ENCODE measurements around the gene MGAT3. TPM values are rescaled to one million over a fixed set of nuclear protein-coding genes. Genes with fewer than 3 reads are reported as not detected.

The MGAT3 gene
- total RNA-seq, 2 experiments from 2014 or later, result 0.17 TPM; not detected in 1

DNA sequence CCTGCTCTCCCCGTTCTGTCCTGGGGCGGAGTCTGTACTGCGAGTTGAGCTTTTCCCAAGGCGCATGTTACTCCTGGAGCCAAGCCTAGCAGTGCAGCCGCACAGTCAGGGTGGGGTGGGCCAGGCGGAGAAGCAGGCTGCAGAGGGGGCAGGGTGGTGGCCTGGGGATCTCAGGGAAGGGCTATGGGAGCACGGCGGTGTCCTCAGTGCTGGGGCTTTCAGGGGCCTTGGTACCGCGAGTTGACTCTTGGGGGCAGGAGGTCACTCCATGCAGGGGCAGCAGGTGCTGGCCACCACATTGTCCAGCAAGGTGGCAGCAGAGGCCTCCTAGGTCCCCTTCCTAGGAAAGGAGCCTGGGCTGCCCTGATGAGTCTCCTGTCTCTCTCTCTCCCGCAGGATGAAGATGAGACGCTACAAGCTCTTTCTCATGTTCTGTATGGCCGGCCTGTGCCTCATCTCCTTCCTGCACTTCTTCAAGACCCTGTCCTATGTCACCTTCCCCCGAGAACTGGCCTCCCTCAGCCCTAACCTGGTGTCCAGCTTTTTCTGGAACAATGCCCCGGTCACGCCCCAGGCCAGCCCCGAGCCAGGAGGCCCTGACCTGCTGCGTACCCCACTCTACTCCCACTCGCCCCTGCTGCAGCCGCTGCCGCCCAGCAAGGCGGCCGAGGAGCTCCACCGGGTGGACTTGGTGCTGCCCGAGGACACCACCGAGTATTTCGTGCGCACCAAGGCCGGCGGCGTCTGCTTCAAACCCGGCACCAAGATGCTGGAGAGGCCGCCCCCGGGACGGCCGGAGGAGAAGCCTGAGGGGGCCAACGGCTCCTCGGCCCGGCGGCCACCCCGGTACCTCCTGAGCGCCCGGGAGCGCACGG, 30.4 kb downstream of the MGAT3 start:
- H3K27ac ChIP-seq (ENCODE audit: low read depth in 1 of 2, low read length in 2 of 2), result no peak overlapping the region
- Mint-ChIP-seq H3K9me3 (no peaks in the 10 kb centered on the region), H3K27me3 (no peaks in the 10 kb centered on the region), H3K4me3 (no peak overlapping the region), H3K27ac (no peak overlapping the region), H3K36me3 (ENCODE audit: low read depth) (no peaks in the 10 kb centered on the region), H3K4me1 (ENCODE audit: low read depth) (peaks cover 6% of the 10 kb centered on the region)
- no peaks in the 10 kb centered on the region for H3K36me3 ChIP-seq (ENCODE audit: insufficient read depth, low read length)
- H3K4me3 ChIP-seq (ENCODE audit: low read length), result no peak overlapping the region
- no peaks in the 10 kb centered on the region for H3K9me3 ChIP-seq (ENCODE audit: control insufficient read depth in 1 of 2, insufficient read depth in 1 of 2, low read length in 2 of 2)
- H3K4me1 ChIP-seq (ENCODE audit: insufficient read depth, low read length), result peaks cover 15% of the 10 kb centered on the region
- TF ChIP-seq CTCF (IDR thresholded peaks at IDR 0.05), result no peak
- DNase-seq (no peak), ATAC-seq (ENCODE audit: poor library complexity) (no peak)
- POLR2A ChIA-PET, result no interaction called here
- intact Hi-C loops (cut with DNase I, micrococcal nuclease), result no loop called here
- CTCF ChIA-PET, result no interaction called here
- H3K27me3 ChIP-seq (ENCODE audit: control insufficient read depth in 1 of 2, insufficient read depth in 2 of 2, low read length in 2 of 2), result no peaks in the 10 kb centered on the region

DNA sequence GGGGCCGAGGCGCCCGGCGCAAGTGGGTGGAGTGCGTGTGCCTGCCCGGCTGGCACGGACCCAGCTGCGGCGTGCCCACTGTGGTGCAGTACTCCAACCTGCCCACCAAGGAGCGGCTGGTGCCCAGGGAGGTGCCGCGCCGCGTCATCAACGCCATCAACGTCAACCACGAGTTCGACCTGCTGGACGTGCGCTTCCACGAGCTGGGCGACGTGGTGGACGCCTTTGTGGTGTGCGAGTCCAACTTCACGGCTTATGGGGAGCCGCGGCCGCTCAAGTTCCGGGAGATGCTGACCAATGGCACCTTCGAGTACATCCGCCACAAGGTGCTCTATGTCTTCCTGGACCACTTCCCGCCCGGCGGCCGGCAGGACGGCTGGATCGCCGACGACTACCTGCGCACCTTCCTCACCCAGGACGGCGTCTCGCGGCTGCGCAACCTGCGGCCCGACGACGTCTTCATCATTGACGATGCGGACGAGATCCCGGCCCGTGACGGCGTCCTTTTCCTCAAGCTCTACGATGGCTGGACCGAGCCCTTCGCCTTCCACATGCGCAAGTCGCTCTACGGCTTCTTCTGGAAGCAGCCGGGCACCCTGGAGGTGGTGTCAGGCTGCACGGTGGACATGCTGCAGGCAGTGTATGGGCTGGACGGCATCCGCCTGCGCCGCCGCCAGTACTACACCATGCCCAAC, 31.2 kb downstream of the MGAT3 start:
- Mint-ChIP-seq H3K36me3 (ENCODE audit: low read depth) (no peaks in the 10 kb centered on the region), H3K4me3 (no peak overlapping the region), H3K4me1 (ENCODE audit: low read depth) (peaks cover 6% of the 10 kb centered on the region), H3K9me3 (no peaks in the 10 kb centered on the region), H3K27me3 (no peaks in the 10 kb centered on the region), H3K27ac (no peak overlapping the region)
- Histone ChIP-seq H3K9me3 (ENCODE audit: control insufficient read depth in 1 of 2, insufficient read depth in 1 of 2, low read length in 2 of 2) (no peaks in the 10 kb centered on the region), H3K27ac (ENCODE audit: low read depth in 1 of 2, low read length in 2 of 2) (no peak overlapping the region), H3K36me3 (ENCODE audit: insufficient read depth, low read length) (no peaks in the 10 kb centered on the region), H3K4me1 (ENCODE audit: insufficient read depth, low read length) (peaks cover 15% of the 10 kb centered on the region), H3K27me3 (ENCODE audit: control insufficient read depth in 1 of 2, insufficient read depth in 2 of 2, low read length in 2 of 2) (no peaks in the 10 kb centered on the region), H3K4me3 (ENCODE audit: low read length) (no peak overlapping the region)
- ATAC-seq (ENCODE audit: poor library complexity) (no peak), DNase-seq (no peak)
- no peak for TF ChIP-seq CTCF (IDR thresholded peaks at IDR 0.05)
- ChIA-PET CTCF (no interaction called here), POLR2A (no interaction called here)
- intact Hi-C loops (cut with DNase I, micrococcal nuclease), result no loop called here

- Mint-ChIP-seq H3K36me3 (ENCODE audit: low read depth) (no peaks in the 10 kb centered on the region), H3K4me3 (no peak overlapping the region), H3K27me3 (no peaks in the 10 kb centered on the region), H3K9me3 (no peaks in the 10 kb centered on the region), H3K4me1 (ENCODE audit: low read depth) (peaks cover 12% of the 10 kb centered on the region), H3K27ac (no peak overlapping the region)
- ChIA-PET CTCF (no interaction called here), POLR2A (no interaction called here)
- intact Hi-C loops (cut with DNase I, micrococcal nuclease), result no loop called here
- no peak overlapping the region for H3K4me3 ChIP-seq (ENCODE audit: low read length)
- DNase-seq (no peak), ATAC-seq (ENCODE audit: poor library complexity) (no peak)
- H3K4me1 ChIP-seq (ENCODE audit: insufficient read depth, low read length), result peaks cover 15% of the 10 kb centered on the region
- no peak overlapping the region for H3K27ac ChIP-seq (ENCODE audit: low read depth in 1 of 2, low read length in 2 of 2)
- H3K9me3 ChIP-seq (ENCODE audit: control insufficient read depth in 1 of 2, insufficient read depth in 1 of 2, low read length in 2 of 2), result no peaks in the 10 kb centered on the region
- H3K36me3 ChIP-seq (ENCODE audit: insufficient read depth, low read length), result no peaks in the 10 kb centered on the region
- H3K27me3 ChIP-seq (ENCODE audit: control insufficient read depth in 1 of 2, insufficient read depth in 2 of 2, low read length in 2 of 2), result no peaks in the 10 kb centered on the region
- TF ChIP-seq CTCF (IDR thresholded peaks at IDR 0.05), result no peak
Measured at GRCh38 chr22:39488563-39489083, 31.8 kb downstream of the MGAT3 start.
